Parathyroid adenoma (tissue), 2 donors: Measurements from ENCODE around the gene TNFRSF19.

Experiments
- H2AFZ ChIP-seq: fragments of 300-600 bp; sonication (generic); one replicate; pipeline ENCODE4 v1.7.0; 2017; ENCODE audit warnings: antibody characterized with exemption, mild to moderate bottlenecking
- H3K27ac ChIP-seq: fragments of 300-600 bp; sonication (generic); one replicate; pipeline ENCODE4 v1.7.0; 2017
- H3K27me3 ChIP-seq: fragments of 300-600 bp; sonication (generic); one replicate; pipeline ENCODE4 v1.7.0; 2017; ENCODE audit warnings: low read length; ENCODE audit not compliant: control insufficient read depth, insufficient read depth
- H3K36me3 ChIP-seq: fragments of 300-600 bp; sonication (generic); one replicate; pipeline ENCODE4 v1.7.0; 2017; ENCODE audit warnings: low read length; ENCODE audit not compliant: control insufficient read depth, insufficient read depth
- H3K4me1 ChIP-seq: fragments of 300-600 bp; sonication (generic); one replicate; pipeline ENCODE4 v1.7.0; 2017; ENCODE audit warnings: control low read depth
- H3K4me2 ChIP-seq: fragments of 300-600 bp; sonication (generic); one replicate; pipeline ENCODE4 v1.7.0; 2017; ENCODE audit warnings: low read length
- H3K4me3 ChIP-seq: fragments of 300-600 bp; sonication (generic); one replicate; pipeline ENCODE4 v1.7.0; 2017; ENCODE audit warnings: low read depth, low read length
- H3K79me2 ChIP-seq: fragments of 300-600 bp; sonication (generic); one replicate; pipeline ENCODE4 v1.7.0; 2017; ENCODE audit warnings: control low read depth
- H3K9ac ChIP-seq: fragments of 300-600 bp; sonication (generic); one replicate; pipeline ENCODE4 v1.7.0; 2017; ENCODE audit warnings: mild to moderate bottlenecking
- H3K9me3 ChIP-seq: fragments of 300-600 bp; sonication (generic); one replicate; pipeline ENCODE4 v1.7.0; 2017; ENCODE audit warnings: low read length; ENCODE audit not compliant: control insufficient read depth
- TF ChIP-seq, protein P1 (sequence below): fragments of 300-600 bp; sonication (generic); IDR thresholded peaks from one replicate; pipeline ENCODE4 v1.7.0; 2017; ENCODE audit warnings: antibody characterized with exemption, mild to moderate bottlenecking
- donor health status: primary hyperparathyroidism.

TNFRSF19 gene

DNA sequence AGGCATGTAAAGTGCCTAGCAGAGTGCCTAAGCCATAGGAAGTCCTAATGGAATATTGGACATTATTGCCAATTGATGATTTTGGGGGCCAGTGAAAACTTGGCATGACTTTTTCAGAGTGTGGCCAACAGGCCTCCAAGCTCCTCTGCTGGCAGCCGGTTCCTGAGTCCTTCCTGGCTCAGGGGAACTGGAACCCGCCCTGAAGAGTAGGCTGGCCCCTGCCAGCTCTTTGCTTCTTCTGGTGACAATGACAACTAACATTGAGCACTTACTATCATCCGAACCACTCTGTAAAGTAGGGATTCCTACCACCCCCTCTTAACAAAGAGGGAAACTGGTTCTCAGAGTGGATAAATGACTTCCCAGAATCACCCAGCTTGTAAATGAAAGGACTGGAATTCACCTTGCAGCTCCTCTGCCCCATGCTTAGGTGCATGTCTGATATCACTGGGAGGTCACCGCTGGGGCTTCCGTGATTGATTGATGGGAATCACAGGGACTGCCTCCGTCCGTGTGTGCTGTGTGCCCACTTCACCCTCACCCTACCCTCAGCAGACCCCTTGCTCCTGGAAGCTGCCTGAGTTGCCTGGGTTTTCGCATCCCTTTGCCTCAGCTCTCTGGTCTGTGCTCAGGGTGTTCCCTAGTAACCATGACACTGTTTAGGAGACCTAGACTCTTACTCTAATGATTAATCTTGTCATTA is 50.6 kb downstream of the TNFRSF19 start:
- Histone ChIP-seq H3K27ac (no peak overlapping the region), H3K36me3 (no peaks in the 10 kb centered on the region), H2AFZ (no peak overlapping the region), H3K4me2 (no peak overlapping the region), H3K9me3 (no peaks in the 10 kb centered on the region), H3K27me3 (no peaks in the 10 kb centered on the region), H3K4me1 (no peaks in the 10 kb centered on the region), H3K9ac (no peak overlapping the region), H3K79me2 (no peaks in the 10 kb centered on the region), H3K4me3 (no peak overlapping the region)
- TF ChIP-seq, protein P1, sequence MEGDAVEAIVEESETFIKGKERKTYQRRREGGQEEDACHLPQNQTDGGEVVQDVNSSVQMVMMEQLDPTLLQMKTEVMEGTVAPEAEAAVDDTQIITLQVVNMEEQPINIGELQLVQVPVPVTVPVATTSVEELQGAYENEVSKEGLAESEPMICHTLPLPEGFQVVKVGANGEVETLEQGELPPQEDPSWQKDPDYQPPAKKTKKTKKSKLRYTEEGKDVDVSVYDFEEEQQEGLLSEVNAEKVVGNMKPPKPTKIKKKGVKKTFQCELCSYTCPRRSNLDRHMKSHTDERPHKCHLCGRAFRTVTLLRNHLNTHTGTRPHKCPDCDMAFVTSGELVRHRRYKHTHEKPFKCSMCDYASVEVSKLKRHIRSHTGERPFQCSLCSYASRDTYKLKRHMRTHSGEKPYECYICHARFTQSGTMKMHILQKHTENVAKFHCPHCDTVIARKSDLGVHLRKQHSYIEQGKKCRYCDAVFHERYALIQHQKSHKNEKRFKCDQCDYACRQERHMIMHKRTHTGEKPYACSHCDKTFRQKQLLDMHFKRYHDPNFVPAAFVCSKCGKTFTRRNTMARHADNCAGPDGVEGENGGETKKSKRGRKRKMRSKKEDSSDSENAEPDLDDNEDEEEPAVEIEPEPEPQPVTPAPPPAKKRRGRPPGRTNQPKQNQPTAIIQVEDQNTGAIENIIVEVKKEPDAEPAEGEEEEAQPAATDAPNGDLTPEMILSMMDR = no peak

DNA sequence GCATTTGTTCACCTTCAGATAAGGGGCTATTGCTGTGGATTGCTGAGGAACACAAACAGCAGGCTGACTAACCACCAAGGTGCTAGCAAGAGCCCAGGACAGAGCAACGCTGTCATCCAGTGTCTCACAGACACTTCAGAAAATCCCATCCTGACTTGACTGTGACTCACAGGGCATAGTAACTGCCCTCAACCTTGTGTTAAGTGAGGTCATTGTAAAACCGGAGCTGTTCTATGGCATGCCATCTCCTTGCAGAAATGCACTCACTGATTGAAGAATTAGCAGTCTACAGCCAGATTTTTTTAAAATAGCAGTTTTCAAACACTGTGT is 51.1 kb downstream of the TNFRSF19 start:
- Histone ChIP-seq H2AFZ (no peak overlapping the region), H3K4me2 (no peak overlapping the region), H3K27me3 (no peaks in the 10 kb centered on the region), H3K4me1 (no peaks in the 10 kb centered on the region), H3K9ac (no peak overlapping the region), H3K36me3 (no peaks in the 10 kb centered on the region), H3K79me2 (no peaks in the 10 kb centered on the region), H3K27ac (no peak overlapping the region), H3K9me3 (no peaks in the 10 kb centered on the region), H3K4me3 (no peak overlapping the region)
- TF ChIP-seq, protein P1 = no peak

DNA sequence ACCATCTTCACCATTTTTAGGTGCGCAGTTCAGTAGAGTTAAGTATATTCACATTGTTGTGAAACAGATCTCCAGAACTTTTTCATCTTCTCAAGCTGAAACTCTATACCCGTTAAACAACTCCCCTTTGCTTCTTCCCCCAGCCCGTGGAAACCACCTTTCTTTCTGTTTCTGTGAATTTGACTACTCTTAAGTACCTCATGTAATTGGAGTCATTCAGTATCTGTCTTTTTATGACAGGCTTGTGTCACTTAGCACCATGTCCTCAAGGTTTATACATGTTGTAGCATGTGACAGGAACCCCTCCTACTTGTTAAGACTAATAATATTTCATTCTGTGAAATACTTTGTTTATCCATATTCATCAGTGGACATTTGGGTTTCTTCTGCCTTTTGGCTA is 52.8 kb downstream of the TNFRSF19 start:
- Histone ChIP-seq H3K36me3 (no peaks in the 10 kb centered on the region), H3K9me3 (no peaks in the 10 kb centered on the region), H3K4me1 (no peaks in the 10 kb centered on the region), H2AFZ (no peak overlapping the region), H3K27ac (no peak overlapping the region), H3K9ac (no peak overlapping the region), H3K4me2 (no peak overlapping the region), H3K79me2 (no peaks in the 10 kb centered on the region), H3K27me3 (no peaks in the 10 kb centered on the region), H3K4me3 (no peak overlapping the region)
- TF ChIP-seq, protein P1 = no peak

DNA sequence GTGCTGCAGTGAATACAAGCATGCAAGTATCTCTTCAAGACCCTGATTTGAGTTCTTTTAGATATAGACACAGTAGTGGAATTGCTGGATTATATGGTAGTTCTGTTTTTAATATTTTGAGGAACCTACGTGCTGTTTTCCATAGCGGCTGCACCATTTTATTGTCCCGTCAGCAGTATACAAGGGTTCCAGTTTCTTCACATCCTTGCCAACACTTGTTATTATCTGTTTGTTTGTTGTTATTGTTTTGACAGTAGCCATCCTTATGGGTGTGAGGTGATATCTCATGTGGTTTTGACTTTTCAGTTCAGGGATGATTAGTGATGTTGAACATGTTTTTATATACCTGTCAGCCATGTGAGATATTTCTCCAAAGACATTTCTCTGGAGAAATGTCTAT is 53.2 kb downstream of the TNFRSF19 start:
- no peaks in the 10 kb centered on the region for H3K36me3 ChIP-seq
- no peaks in the 10 kb centered on the region for H3K4me1 ChIP-seq
- H3K79me2 ChIP-seq = no peaks in the 10 kb centered on the region
- H3K4me3 ChIP-seq = no peak overlapping the region
- no peaks in the 10 kb centered on the region for H3K9me3 ChIP-seq
- no peak overlapping the region for H3K4me2 ChIP-seq
- no peak overlapping the region for H3K27ac ChIP-seq
- H2AFZ ChIP-seq = no peak overlapping the region
- no peaks in the 10 kb centered on the region for H3K27me3 ChIP-seq
- TF ChIP-seq, protein P1 = no peak
- H3K9ac ChIP-seq = no peak overlapping the region

DNA sequence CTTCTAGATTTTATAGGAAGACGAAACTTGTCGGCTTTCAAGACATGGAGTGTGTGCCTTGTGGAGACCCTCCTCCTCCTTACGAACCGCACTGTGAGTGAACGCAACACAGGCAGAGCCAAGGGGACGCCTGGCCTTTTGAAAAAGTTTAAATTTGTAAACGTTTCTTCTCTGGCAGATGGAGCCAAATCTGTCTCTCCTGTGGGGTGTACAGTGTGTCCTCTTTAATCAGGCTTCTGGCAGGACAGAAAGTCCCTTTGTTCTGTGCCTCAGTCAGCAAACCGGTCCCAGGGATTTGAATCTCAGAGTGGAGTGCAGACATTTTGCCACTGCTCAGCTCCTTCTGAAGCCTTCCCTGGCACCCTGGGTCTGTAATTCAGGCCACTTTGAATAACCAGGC is 56.5 kb downstream of the TNFRSF19 start:
- Histone ChIP-seq H2AFZ (no peak overlapping the region), H3K27ac (no peak overlapping the region), H3K79me2 (no peaks in the 10 kb centered on the region), H3K4me2 (no peak overlapping the region), H3K36me3 (no peaks in the 10 kb centered on the region), H3K9me3 (no peaks in the 10 kb centered on the region), H3K4me3 (no peak overlapping the region), H3K27me3 (no peaks in the 10 kb centered on the region), H3K4me1 (no peaks in the 10 kb centered on the region), H3K9ac (no peak overlapping the region)
- TF ChIP-seq, protein P1 = no peak
